ENCODE data around the gene FAM78B.

The FAM78B gene, protein sequence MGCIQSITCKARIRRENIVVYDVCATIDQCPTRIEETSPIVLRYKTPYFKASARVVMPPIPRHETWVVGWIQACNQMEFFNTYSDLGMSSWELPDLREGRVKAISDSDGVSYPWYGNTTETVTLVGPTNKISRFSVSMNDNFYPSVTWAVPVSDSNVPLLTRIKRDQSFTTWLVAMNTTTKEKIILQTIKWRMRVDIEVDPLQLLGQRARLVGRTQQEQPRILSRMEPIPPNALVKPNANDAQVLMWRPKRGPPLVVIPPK

GRCh38 chr1:166166698-166167571, at the start of gene FAM78B:
Gene FAM78B, minus strand, starts transcription at chr1:166167001. Its CDS starts 753 bp downstream, at chr1:166166248.
- H3K4me1 ChIP-seq = no peaks in the 10 kb centered on the region
- DNase-seq (ENCODE audit: low spot score in 2 of 2) = peak; percentile 47 to 68
- peak within 1 kb of the TSS; percentile 24 for H3K4me3 ChIP-seq
- in situ Hi-C loops (cut with MboI; ENCODE audit: low sequenced_read_pairs) = no loop called here
- peaks cover 37% of the 10 kb centered on the region for H3K27me3 ChIP-seq (ENCODE audit: low read depth)
- H3K9me3 ChIP-seq = no peaks in the 10 kb centered on the region
- no peaks in the 10 kb centered on the region for H3K36me3 ChIP-seq (replicated peaks)

GRCh38 chr1:166202546-166202945, 35.7 kb upstream of the FAM78B start:
- H3K27me3 ChIP-seq (ENCODE audit: low read depth) = no peaks in the 10 kb centered on the region
- in situ Hi-C loops (cut with MboI; ENCODE audit: low sequenced_read_pairs) = no loop called here

DNA sequence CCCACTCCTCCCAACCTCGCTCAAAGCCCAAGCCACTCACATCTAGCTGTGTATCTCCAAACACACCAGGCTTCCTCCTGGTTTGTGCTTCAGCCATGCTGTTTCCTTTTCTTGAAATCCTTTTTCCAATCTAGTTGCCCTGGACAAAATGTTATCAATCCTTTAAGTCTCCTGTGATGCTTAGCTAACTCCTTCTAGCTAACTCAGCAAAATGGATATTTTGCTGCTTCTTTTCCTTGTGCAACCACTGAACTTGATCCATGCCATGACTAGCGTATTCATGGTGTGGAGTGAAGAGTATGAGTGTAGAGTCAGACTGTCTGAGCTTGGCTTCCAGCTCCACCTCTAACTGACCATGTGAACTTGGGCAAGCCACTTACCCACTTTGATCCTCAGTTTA, 33.9 kb upstream of the FAM78B start:
- Histone ChIP-seq H3K9me3 (no peaks in the 10 kb centered on the region), H3K4me1 (no peaks in the 10 kb centered on the region), H3K27me3 (ENCODE audit: low read depth) (no peaks in the 10 kb centered on the region), H3K36me3 (replicated peaks) (no peaks in the 10 kb centered on the region), H3K4me3 (no peak overlapping the region)
- in situ Hi-C loops (cut with MboI; ENCODE audit: low sequenced_read_pairs) = no loop called here
- DNase-seq (ENCODE audit: low spot score in 2 of 2) = no peak

More at GRCh38 chr1:166202546-166202945, 35.7 kb upstream of the FAM78B start:
- Histone ChIP-seq H3K4me1 (no peaks in the 10 kb centered on the region), H3K9me3 (no peaks in the 10 kb centered on the region), H3K4me3 (no peak overlapping the region), H3K36me3 (replicated peaks) (no peaks in the 10 kb centered on the region)
- DNase-seq (ENCODE audit: low spot score in 2 of 2) = no peak

DNA sequence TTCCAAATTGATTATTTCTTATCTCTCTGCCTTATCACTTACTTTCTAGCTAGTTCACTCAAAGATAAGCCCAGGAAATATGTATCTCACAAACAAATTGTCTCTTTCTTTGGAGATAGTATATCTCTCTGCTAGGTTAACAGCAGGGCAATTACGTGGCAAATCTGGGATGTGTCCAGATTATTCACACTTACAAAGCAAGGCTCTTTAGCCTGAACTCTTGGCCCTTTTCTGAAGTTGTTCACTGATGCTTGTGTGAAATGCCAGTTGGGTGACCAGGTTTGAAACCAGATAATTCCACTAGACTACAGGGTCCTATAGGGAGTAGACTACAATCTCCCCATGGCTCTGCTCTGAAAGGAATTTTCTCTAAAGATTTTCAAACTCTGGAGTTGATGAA, 30.8 kb upstream of the FAM78B start:
- H3K4me3 ChIP-seq = no peak overlapping the region
- in situ Hi-C loops (cut with MboI; ENCODE audit: low sequenced_read_pairs) = no loop called here

GRCh38 chr1:166197141-166197540, 30.3 kb upstream of the FAM78B start:
- Histone ChIP-seq H3K4me3 (no peak overlapping the region), H3K27me3 (ENCODE audit: low read depth) (no peaks in the 10 kb centered on the region), H3K4me1 (no peaks in the 10 kb centered on the region), H3K36me3 (replicated peaks) (no peaks in the 10 kb centered on the region), H3K9me3 (no peaks in the 10 kb centered on the region)
- DNase-seq (ENCODE audit: low spot score in 2 of 2) = no peak
- in situ Hi-C loops (cut with MboI; ENCODE audit: low sequenced_read_pairs) = no loop called here

More for the DNA sequence above, 30.8 kb upstream of the FAM78B start:
- Histone ChIP-seq H3K36me3 (replicated peaks) (no peaks in the 10 kb centered on the region), H3K4me1 (no peaks in the 10 kb centered on the region), H3K27me3 (ENCODE audit: low read depth) (no peaks in the 10 kb centered on the region), H3K9me3 (no peaks in the 10 kb centered on the region)
- DNase-seq (ENCODE audit: low spot score in 2 of 2) = no peak

DNA sequence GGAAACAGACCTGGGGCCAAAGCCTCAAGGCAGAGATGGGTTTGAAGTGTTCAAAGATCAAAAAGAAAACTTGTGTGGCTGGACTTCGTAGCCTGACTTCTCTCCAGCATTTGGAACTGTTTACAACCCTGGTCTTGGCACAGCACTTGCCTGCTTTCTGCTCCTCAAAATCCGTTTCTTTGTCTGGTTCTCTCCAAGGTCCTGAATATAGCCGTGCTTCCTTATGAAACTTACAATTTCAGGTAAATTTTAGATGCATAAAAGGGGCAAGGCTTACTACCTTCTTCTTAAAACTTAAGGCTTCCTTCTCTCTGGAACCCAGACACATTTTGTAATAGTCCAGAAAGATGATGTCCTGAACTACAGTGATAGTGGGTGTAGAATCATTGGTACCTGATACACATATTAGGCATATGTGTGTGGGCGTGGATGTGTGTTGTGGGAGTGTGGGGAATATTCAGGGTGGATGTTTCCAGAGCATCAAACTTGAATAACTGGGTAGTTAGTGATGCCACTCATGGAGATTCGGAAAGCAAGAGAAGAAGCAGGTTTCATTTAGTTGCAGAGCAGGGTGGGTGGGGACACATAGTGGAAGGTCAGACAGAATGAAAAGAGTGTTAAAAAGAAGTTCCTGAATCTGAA, 26.4 kb upstream of the FAM78B start:
- in situ Hi-C loops (cut with MboI; ENCODE audit: low sequenced_read_pairs) = no loop called here
- DNase-seq (ENCODE audit: low spot score in 2 of 2) = no peak

GRCh38 chr1:166190400-166190799, 23.6 kb upstream of the FAM78B start:
- Histone ChIP-seq H3K4me3 (no peak overlapping the region), H3K9me3 (no peaks in the 10 kb centered on the region), H3K4me1 (no peaks in the 10 kb centered on the region), H3K27me3 (ENCODE audit: low read depth) (no peaks in the 10 kb centered on the region), H3K36me3 (replicated peaks) (no peaks in the 10 kb centered on the region)
- in situ Hi-C loops (cut with MboI; ENCODE audit: low sequenced_read_pairs) = no loop called here
- DNase-seq (ENCODE audit: low spot score in 2 of 2) = no peak

More for the DNA sequence above, 26.4 kb upstream of the FAM78B start:
- H3K4me3 ChIP-seq = no peak overlapping the region
- no peaks in the 10 kb centered on the region for H3K4me1 ChIP-seq
- H3K27me3 ChIP-seq (ENCODE audit: low read depth) = no peaks in the 10 kb centered on the region
- H3K9me3 ChIP-seq = no peaks in the 10 kb centered on the region
- H3K36me3 ChIP-seq (replicated peaks) = no peaks in the 10 kb centered on the region

GRCh38 chr1:166189126-166189525, 22.3 kb upstream of the FAM78B start:
- in situ Hi-C loops (cut with MboI; ENCODE audit: low sequenced_read_pairs) = no loop called here

DNA sequence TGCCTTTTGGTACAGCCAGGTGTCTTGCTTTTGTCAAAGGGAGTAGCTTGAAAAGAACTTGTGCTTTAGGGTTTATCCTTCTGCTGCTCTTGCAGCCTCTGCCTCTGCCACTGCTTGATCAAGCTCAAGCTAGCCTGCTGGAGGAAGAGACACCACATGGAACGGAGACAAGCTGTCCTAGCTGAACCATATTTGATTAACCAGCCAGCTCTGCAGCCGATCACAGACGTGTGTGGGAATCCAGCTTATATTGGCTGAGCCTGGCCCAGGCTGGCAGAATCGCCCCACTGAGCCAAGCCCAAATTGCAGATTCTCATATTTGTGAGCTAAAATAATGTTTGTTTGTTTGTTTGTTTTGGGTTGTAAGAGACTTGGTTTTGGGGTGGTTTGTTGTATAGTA, 18.7 kb upstream of the FAM78B start:
- Histone ChIP-seq H3K4me3 (no peak overlapping the region), H3K27me3 (ENCODE audit: low read depth) (no peaks in the 10 kb centered on the region; the same call in 1 of the 2 replicates), H3K4me1 (no peaks in the 10 kb centered on the region), H3K9me3 (no peaks in the 10 kb centered on the region), H3K36me3 (replicated peaks) (no peaks in the 10 kb centered on the region)
- DNase-seq (ENCODE audit: low spot score in 2 of 2) = no peak
- in situ Hi-C loops (cut with MboI; ENCODE audit: low sequenced_read_pairs) = no loop called here

More at GRCh38 chr1:166189126-166189525, 22.3 kb upstream of the FAM78B start:
- Histone ChIP-seq H3K4me1 (no peaks in the 10 kb centered on the region), H3K36me3 (replicated peaks) (no peaks in the 10 kb centered on the region), H3K27me3 (ENCODE audit: low read depth) (no peaks in the 10 kb centered on the region), H3K4me3 (no peak overlapping the region), H3K9me3 (no peaks in the 10 kb centered on the region)
- no peak for DNase-seq (ENCODE audit: low spot score in 2 of 2)

GRCh38 chr1:166184897-166185296, 18.1 kb upstream of the FAM78B start:
- no peaks in the 10 kb centered on the region for H3K4me1 ChIP-seq
- no peak overlapping the region for H3K4me3 ChIP-seq
- H3K9me3 ChIP-seq = no peaks in the 10 kb centered on the region
- no peaks in the 10 kb centered on the region; the same call in 1 of the 2 replicates for H3K27me3 ChIP-seq (ENCODE audit: low read depth)
- no peak for DNase-seq (ENCODE audit: low spot score in 2 of 2)
- in situ Hi-C loops (cut with MboI; ENCODE audit: low sequenced_read_pairs) = no loop called here
- no peaks in the 10 kb centered on the region for H3K36me3 ChIP-seq (replicated peaks)

DNA sequence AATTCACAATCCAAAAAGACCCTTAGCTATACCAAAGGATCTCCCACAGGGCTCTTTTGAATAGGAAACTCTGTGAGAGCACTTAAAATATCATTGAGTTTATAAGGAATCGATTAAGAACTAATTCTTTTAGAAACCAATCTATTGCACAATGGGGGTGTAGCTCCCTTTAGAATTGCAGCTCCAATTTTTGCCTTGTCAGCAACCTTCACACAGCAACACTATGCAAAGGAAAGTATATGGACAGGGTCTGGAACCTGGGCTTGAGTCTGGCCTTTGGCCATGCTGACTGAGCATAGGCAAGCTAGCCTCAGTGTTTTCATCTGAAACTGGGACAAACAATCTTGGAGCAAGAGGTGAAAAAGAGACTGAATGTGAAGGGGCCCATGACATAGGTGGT, 17.2 kb upstream of the FAM78B start:
- H3K4me3 ChIP-seq = no peak overlapping the region

GRCh38 chr1:166182281-166182680, 15.5 kb upstream of the FAM78B start:
- Histone ChIP-seq H3K4me3 (no peak overlapping the region), H3K36me3 (replicated peaks) (no peaks in the 10 kb centered on the region), H3K27me3 (ENCODE audit: low read depth) (no peaks in the 10 kb centered on the region; the same call in 1 of the 2 replicates), H3K4me1 (no peaks in the 10 kb centered on the region), H3K9me3 (no peaks in the 10 kb centered on the region)
- in situ Hi-C loops (cut with MboI; ENCODE audit: low sequenced_read_pairs) = no loop called here
- no peak for DNase-seq (ENCODE audit: low spot score in 2 of 2)

More for the DNA sequence above, 17.2 kb upstream of the FAM78B start:
- H3K9me3 ChIP-seq = no peaks in the 10 kb centered on the region
- no peaks in the 10 kb centered on the region for H3K4me1 ChIP-seq
- H3K36me3 ChIP-seq (replicated peaks) = no peaks in the 10 kb centered on the region
- in situ Hi-C loops (cut with MboI; ENCODE audit: low sequenced_read_pairs) = no loop called here
- H3K27me3 ChIP-seq (ENCODE audit: low read depth) = no peaks in the 10 kb centered on the region; the same call in 1 of the 2 replicates
- no peak for DNase-seq (ENCODE audit: low spot score in 2 of 2)

DNA sequence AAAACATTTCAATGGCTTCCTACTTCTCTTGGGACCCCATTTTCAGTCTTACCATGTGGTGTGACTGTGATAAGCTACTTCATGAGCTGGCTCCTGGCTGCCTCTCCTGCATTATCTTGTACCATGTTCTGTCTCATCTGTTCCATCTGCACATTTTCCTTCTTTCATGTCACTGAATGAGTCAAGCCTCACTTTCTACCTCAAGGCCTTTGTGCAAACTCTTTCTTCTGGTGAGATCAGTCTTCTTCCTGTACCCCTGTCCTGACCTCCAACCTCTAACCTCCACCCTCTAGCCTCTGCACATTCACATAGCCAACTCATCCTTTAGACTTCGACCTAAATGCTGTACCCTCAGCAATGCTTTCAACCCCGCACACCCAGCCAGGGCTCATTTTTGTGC, 9.6 kb upstream of the FAM78B start:
- H3K36me3 ChIP-seq (replicated peaks) = no peaks in the 10 kb centered on the region
- no peaks in the 10 kb centered on the region; the same call in 1 of the 2 replicates for H3K27me3 ChIP-seq (ENCODE audit: low read depth)
- no peak for DNase-seq (ENCODE audit: low spot score in 2 of 2)
- no peak overlapping the region for H3K4me3 ChIP-seq
- H3K4me1 ChIP-seq = no peaks in the 10 kb centered on the region
- no peaks in the 10 kb centered on the region for H3K9me3 ChIP-seq
- in situ Hi-C loops (cut with MboI; ENCODE audit: low sequenced_read_pairs) = no loop called here

GRCh38 chr1:166175032-166175431, 8.2 kb upstream of the FAM78B start:
- H3K4me3 ChIP-seq = no peak overlapping the region
- no peak for DNase-seq (ENCODE audit: low spot score in 2 of 2)
- no peaks in the 10 kb centered on the region; the same call in 1 of the 2 replicates for H3K27me3 ChIP-seq (ENCODE audit: low read depth)
- H3K9me3 ChIP-seq = no peaks in the 10 kb centered on the region
- H3K36me3 ChIP-seq (replicated peaks) = no peaks in the 10 kb centered on the region
- no peaks in the 10 kb centered on the region for H3K4me1 ChIP-seq
- in situ Hi-C loops (cut with MboI; ENCODE audit: low sequenced_read_pairs) = no loop called here

Data from HAP-1 (cell line).